Measurements from ENCODE around the gene HSF4. TPM values are rescaled to one million over a fixed set of nuclear protein-coding genes. Genes with fewer than 3 reads are reported as not detected.
A peak's percentile ranks its signal among the peaks of the same experiment; 100 is the strongest.

Gene HSF4
- total RNA-seq, 1 experiment from 2014 or later: 39.4 TPM

- intact Hi-C loops (cut with micrococcal nuclease; ENCODE audit: unreplicated experiment): loop anchor here (1.0 to 2.0 kb wide), 6 partner anchors 14 to 238 kb away; partner anchors contain the start of gene ELMO3
- H3K4me3 Mint-ChIP-seq (ENCODE audit: unreplicated experiment): no peak overlapping the region
- POLR2A ChIA-PET: interaction anchor here (0.6 to 3.1 kb wide), 3 partner anchors 13 to 151 kb away, joined by 3 to 10 read pairs (median 5); partner anchors contain the start of gene NOL3
- CTCF ChIA-PET: interaction anchor here (0.5 to 3.2 kb wide), 20 partner anchors 9 to 231 kb away, joined by 3 to 39 read pairs (median 5); partner anchors contain the start of genes B3GNT9, ELMO3, FBXL8 and FHOD1
- Histone ChIP-seq H3K9me3 (no peaks in the 10 kb centered on the region), H3K4me3 (ENCODE audit: low read depth, low read length) (peak overlapping the region; percentile 90), H3K36me3 (ENCODE audit: control insufficient read depth, insufficient read depth, low read length) (no peaks in the 10 kb centered on the region), H3K4me1 (peaks cover 40% of the 10 kb centered on the region), H3K27me3 (replicated peaks; ENCODE audit: control insufficient read depth, insufficient read depth, low read length) (no peaks in the 10 kb centered on the region)
- peak overlapping the region; percentile 10 for H3K27ac Mint-ChIP-seq (ENCODE audit: unreplicated experiment)
- TF ChIP-seq, protein P1, sequence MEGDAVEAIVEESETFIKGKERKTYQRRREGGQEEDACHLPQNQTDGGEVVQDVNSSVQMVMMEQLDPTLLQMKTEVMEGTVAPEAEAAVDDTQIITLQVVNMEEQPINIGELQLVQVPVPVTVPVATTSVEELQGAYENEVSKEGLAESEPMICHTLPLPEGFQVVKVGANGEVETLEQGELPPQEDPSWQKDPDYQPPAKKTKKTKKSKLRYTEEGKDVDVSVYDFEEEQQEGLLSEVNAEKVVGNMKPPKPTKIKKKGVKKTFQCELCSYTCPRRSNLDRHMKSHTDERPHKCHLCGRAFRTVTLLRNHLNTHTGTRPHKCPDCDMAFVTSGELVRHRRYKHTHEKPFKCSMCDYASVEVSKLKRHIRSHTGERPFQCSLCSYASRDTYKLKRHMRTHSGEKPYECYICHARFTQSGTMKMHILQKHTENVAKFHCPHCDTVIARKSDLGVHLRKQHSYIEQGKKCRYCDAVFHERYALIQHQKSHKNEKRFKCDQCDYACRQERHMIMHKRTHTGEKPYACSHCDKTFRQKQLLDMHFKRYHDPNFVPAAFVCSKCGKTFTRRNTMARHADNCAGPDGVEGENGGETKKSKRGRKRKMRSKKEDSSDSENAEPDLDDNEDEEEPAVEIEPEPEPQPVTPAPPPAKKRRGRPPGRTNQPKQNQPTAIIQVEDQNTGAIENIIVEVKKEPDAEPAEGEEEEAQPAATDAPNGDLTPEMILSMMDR (IDR thresholded peaks at IDR 0.05; ENCODE audit: insufficient read depth in 1 of 2, low read depth in 1 of 2, low read length in 1 of 2, severe bottlenecking in 1 of 2, unreplicated experiment in 1 of 2): peak; percentile 91 to 96
- H3K9me3 Mint-ChIP-seq (ENCODE audit: unreplicated experiment): no peaks in the 10 kb centered on the region
- peaks cover 7% of the 10 kb centered on the region for H3K4me1 Mint-ChIP-seq (ENCODE audit: low read depth, unreplicated experiment)
- peaks cover 3% of the 10 kb centered on the region for H3K27me3 Mint-ChIP-seq (ENCODE audit: insufficient read depth, unreplicated experiment)
- BruUV-seq (replicated peaks): no TSS peak
- peaks cover 8% of the 10 kb centered on the region for H3K36me3 Mint-ChIP-seq (ENCODE audit: insufficient read depth, unreplicated experiment)
- peak; percentile 95 to 97 for DNase-seq
Measured at GRCh38 chr16:67184995-67185650, 20.6 kb downstream of the HSF4 start.

DNA sequence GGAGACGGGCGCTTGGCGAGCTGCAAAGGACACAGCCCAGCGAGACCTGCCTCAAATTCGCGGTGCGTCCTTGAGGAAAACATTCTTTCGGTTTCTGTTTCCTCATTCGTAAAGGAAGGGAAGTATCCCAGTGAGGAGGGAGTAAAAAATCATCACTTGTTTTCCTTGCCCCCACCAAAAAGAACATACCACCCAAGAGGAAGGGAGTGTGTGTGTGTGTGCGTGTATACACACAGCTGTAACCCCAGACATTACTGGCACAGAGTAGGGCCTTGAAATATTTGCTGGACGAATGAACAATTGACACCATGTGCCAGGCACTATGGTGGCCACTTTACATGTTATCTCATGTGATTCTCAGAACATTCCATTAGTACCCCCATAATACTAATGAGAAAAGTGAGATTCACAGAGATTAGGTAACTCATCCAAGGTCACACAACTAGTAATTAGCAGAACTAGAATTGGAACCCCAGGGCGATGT, 21.1 kb downstream of the HSF4 start:
- intact Hi-C loops (cut with micrococcal nuclease; ENCODE audit: unreplicated experiment): loop anchor here (1.0 to 2.0 kb wide), 7 partner anchors 11 to 239 kb away; partner anchors contain the start of gene ELMO3
- Mint-ChIP-seq H3K9me3 (ENCODE audit: unreplicated experiment) (no peaks in the 10 kb centered on the region), H3K4me1 (ENCODE audit: low read depth, unreplicated experiment) (peaks cover 7% of the 10 kb centered on the region), H3K27me3 (ENCODE audit: insufficient read depth, unreplicated experiment) (peaks cover 3% of the 10 kb centered on the region), H3K27ac (ENCODE audit: unreplicated experiment) (peak overlapping the region; percentile 10), H3K36me3 (ENCODE audit: insufficient read depth, unreplicated experiment) (peaks cover 8% of the 10 kb centered on the region), H3K4me3 (ENCODE audit: unreplicated experiment) (no peak overlapping the region)
- BruUV-seq (replicated peaks): no TSS peak
- no peak overlapping the region for H3K4me3 ChIP-seq (ENCODE audit: low read depth, low read length)
- CTCF ChIA-PET: interaction anchor here (0.6 to 3.2 kb wide), 14 partner anchors 10 to 232 kb away, joined by 3 to 39 read pairs (median 6); partner anchors contain the start of genes ELMO3, FBXL8, NOL3 and TRADD
- H3K36me3 ChIP-seq (ENCODE audit: control insufficient read depth, insufficient read depth, low read length): no peaks in the 10 kb centered on the region
- DNase-seq: no peak
- peaks cover 40% of the 10 kb centered on the region for H3K4me1 ChIP-seq
- no peaks in the 10 kb centered on the region for H3K9me3 ChIP-seq
- POLR2A ChIA-PET: interaction anchor here (1.0 to 3.1 kb wide), 2 partner anchors 13 to 15 kb away, joined by 3 to 10 read pairs; partner anchors contain the start of gene NOL3
- TF ChIP-seq, protein P1 (IDR thresholded peaks at IDR 0.05; ENCODE audit: insufficient read depth in 1 of 2, low read depth in 1 of 2, low read length in 1 of 2, severe bottlenecking in 1 of 2, unreplicated experiment in 1 of 2): peak in 1 of 2 experiments; percentile 18
- H3K27me3 ChIP-seq (replicated peaks; ENCODE audit: control insufficient read depth, insufficient read depth, low read length): no peaks in the 10 kb centered on the region

DNA sequence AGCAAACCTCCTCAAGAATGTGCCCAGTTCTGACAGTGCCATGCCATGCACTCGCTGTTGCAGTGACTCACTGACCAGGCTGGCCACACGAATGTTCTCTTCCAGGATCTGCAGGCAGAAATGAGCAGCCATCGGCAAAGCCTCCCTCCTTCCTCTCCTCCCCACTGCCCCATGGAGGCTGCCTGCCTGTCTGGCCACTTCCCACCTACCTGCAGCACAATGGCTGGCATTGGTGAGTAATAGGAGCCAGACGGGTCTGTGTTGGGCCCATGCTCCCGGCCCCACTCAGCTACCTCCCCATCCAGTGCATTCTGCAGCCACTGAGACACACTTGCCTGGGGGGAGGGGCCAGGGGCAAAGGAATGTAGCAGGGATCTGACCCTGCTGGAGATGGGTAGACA, 22.0 kb downstream of the HSF4 start:
- CTCF ChIA-PET: interaction anchor here (0.5 kb wide), 1 partner anchor 230 kb away, joined by 3 read pairs; no protein-coding TSS in a partner anchor
- peaks cover 12% of the 10 kb centered on the region for H3K4me1 Mint-ChIP-seq (ENCODE audit: low read depth, unreplicated experiment)
- POLR2A ChIA-PET: no interaction called here
- no peak overlapping the region for H3K27ac Mint-ChIP-seq (ENCODE audit: unreplicated experiment)
- intact Hi-C loops (cut with micrococcal nuclease; ENCODE audit: unreplicated experiment): loop anchor here (1.0 kb wide), 1 partner anchor 12 kb away; no protein-coding TSS in a partner anchor
- Histone ChIP-seq H3K36me3 (ENCODE audit: control insufficient read depth, insufficient read depth, low read length) (no peaks in the 10 kb centered on the region), H3K4me3 (ENCODE audit: low read depth, low read length) (no peak overlapping the region), H3K4me1 (peaks cover 45% of the 10 kb centered on the region), H3K27me3 (replicated peaks; ENCODE audit: control insufficient read depth, insufficient read depth, low read length) (no peaks in the 10 kb centered on the region), H3K9me3 (no peaks in the 10 kb centered on the region)
- peaks cover 3% of the 10 kb centered on the region for H3K27me3 Mint-ChIP-seq (ENCODE audit: insufficient read depth, unreplicated experiment)
- H3K36me3 Mint-ChIP-seq (ENCODE audit: insufficient read depth, unreplicated experiment): peaks cover 12% of the 10 kb centered on the region
- DNase-seq: peak; percentile 67 to 77
- TF ChIP-seq, protein P1 (IDR thresholded peaks at IDR 0.05; ENCODE audit: insufficient read depth in 1 of 2, low read depth in 1 of 2, low read length in 1 of 2, severe bottlenecking in 1 of 2, unreplicated experiment in 1 of 2): no peak
- H3K4me3 Mint-ChIP-seq (ENCODE audit: unreplicated experiment): no peak overlapping the region
- no peaks in the 10 kb centered on the region for H3K9me3 Mint-ChIP-seq (ENCODE audit: unreplicated experiment)
- BruUV-seq (replicated peaks): no TSS peak
